HepG2 (cell line): ENCODE data around the gene RTEL1. TPM values are rescaled to one million over a fixed set of nuclear protein-coding genes. Genes with fewer than 3 reads are reported as not detected.

Experiments used
- HNRNPK ChIP-seq: fragments of 200-400 bp; formaldehyde crosslinking; IDR thresholded peaks from 2 replicates; pipeline ENCODE4 v1.6.1; 2018; ENCODE audit warnings: low read length, low read depth, moderate library complexity, mild to moderate bottlenecking; ENCODE audit not compliant: poor library complexity, severe bottlenecking
- KLF12 ChIP-seq: sonication (generic); formaldehyde crosslinking; IDR thresholded peaks from 2 replicates; pipeline ENCODE4 v1.4.0; 2020; ENCODE audit warnings: missing genetic modification reagents, borderline replicate concordance
- POLR2G ChIP-seq: fragments of 200-400 bp; formaldehyde crosslinking; IDR thresholded peaks from 2 replicates; pipeline ENCODE4 v1.6.1; 2018; ENCODE audit warnings: mild to moderate bottlenecking, low read depth, low read length, moderate library complexity
- TEAD2 ChIP-seq: sonication (generic); formaldehyde crosslinking; IDR thresholded peaks from 2 replicates; pipeline ENCODE4 v1.9.0; 2021; ENCODE audit warnings: missing genetic modification reagents
- ZFP82 ChIP-seq: sonication (generic); formaldehyde crosslinking; IDR thresholded peaks from 2 replicates; pipeline ENCODE4 v1.5.1; 2020; ENCODE audit warnings: mild to moderate bottlenecking, missing genetic modification reagents, borderline replicate concordance
- ZFP90 ChIP-seq: sonication (generic); formaldehyde crosslinking; IDR thresholded peaks from 2 replicates; pipeline ENCODE4 v1.8.0; 2022; ENCODE audit warnings: missing genetic modification reagents, mild to moderate bottlenecking, inconsistent platforms, borderline replicate concordance
- ZNF256 ChIP-seq: sonication (generic); formaldehyde crosslinking; conservative IDR thresholded peaks from 2 replicates; pipeline ENCODE4 v1.4.0; 2020; ENCODE audit warnings: missing genetic modification reagents
- ZNF546 ChIP-seq: sonication (generic); formaldehyde crosslinking; conservative IDR thresholded peaks from 2 replicates; pipeline ENCODE4 v1.8.1; 2023; ENCODE audit warnings: mild to moderate bottlenecking, missing genetic modification reagents
- polyA plus RNA-seq, 8 experiments: library from polyadenylated mRNA; depleted of rRNA in 3 of 8; stranded (reverse) in 7 of 8; unstranded in 1 of 8; fragments of >200 nt; fragmentation: Illumina TruSeq in 4 of 8; extraction: Trizol in 4 of 8; gene quantifications; 2 replicates each; pipeline versions ENCODE4 v1.2.1 to v1.2.3, GENCODE V29; 2011 to 2016; ENCODE audit warnings: low read depth in 4 of 8, missing spikeins in 1 of 8, mixed read lengths in 1 of 8; ENCODE audit not compliant: insufficient read depth in 1 of 8
- total RNA-seq, 5 experiments: library from RNA; depleted of rRNA; stranded (reverse); fragments of >200 nt; fragmentation: Illumina TruSeq; extraction: Trizol; gene quantifications; 2 replicates each; pipeline ENCODE4 v1.2.3, GENCODE V29; 2016; ENCODE audit warnings: low read depth in 1 of 5
- TF ChIP-seq, protein P1 (sequence below), 2 experiments: sonication (generic) in 1 of 2; formaldehyde crosslinking in 1 of 2; IDR thresholded peaks; 2 replicates each; pipeline versions ENCODE4 v1.4.0 to v1.6.1; 2016 to 2020; ENCODE audit warnings: borderline replicate concordance in 1 of 2, low read depth in 1 of 2, mild to moderate bottlenecking in 1 of 2, missing genetic modification reagents in 1 of 2
- TF ChIP-seq, protein P2 (sequence below): sonication (generic); formaldehyde crosslinking; IDR thresholded peaks from 2 replicates; pipeline ENCODE4 v1.8.1; 2023; ENCODE audit warnings: mild to moderate bottlenecking, inconsistent platforms, moderate library complexity, missing genetic modification reagents, borderline replicate concordance
- TF ChIP-seq, protein P3 (sequence below): sonication (generic); formaldehyde crosslinking; IDR thresholded peaks from 2 replicates; pipeline ENCODE4 v1.5.0; 2020; ENCODE audit warnings: missing genetic modification reagents
- TF ChIP-seq, protein P4 (sequence below): sonication (generic); formaldehyde crosslinking; IDR thresholded peaks from 2 replicates; pipeline ENCODE4 v1.4.0; 2020; ENCODE audit warnings: missing genetic modification reagents
- TF ChIP-seq, protein P5 (sequence below): sonication (generic); formaldehyde crosslinking; IDR thresholded peaks from 2 replicates; pipeline ENCODE4 v1.4.0; 2020; ENCODE audit warnings: missing genetic modification reagents
- TF ChIP-seq, protein P6 (sequence below): sonication (generic); formaldehyde crosslinking; IDR thresholded peaks from 2 replicates; pipeline ENCODE4 v1.4.0; 2020; ENCODE audit warnings: missing genetic modification reagents; ENCODE audit errors: not compliant biosample characterization

The RTEL1 gene
- total and polyA plus RNA-seq, 2 of the 13 experiments (the other 11 are each of a cell fraction or from before 2014, with no cell fraction given): 21.8 to 36.4 TPM

DNA sequence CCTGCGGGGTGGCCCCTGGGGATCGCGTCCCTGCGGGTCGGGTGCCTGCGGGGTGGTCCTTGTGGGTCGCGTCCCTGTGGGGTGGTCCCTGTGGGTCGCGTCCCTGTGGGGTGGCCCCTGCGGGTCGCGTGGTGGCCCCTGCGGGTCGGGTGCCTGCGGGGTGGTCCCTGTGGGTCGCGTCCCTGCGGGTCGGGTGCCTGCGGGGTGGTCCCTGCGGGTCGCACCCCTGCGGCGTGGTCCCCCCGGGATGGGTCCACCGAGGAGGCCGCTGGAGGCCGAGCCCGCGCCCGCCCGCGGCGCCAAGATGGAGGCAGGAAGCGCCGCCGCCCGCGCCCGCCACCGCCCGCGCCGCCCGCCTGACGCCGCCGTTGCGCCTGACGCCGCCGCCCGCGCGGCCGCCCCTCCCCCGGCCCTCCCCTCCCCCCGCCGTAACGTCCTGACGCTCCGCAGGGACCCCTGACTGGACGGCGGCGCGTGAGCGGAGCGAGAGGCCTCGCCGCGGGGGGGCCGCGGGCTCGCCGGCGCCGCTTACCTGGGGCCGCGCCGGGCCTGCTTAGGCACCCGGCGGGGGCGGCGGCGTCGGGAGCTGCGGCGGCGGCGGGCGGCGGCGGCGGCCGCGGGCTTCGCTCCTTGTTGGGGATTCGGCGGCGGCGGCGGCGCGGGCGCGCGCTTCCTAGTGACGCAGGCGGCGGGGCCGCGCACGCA, 31.5 kb upstream of the RTEL1 start, which contains the start of gene GMEB2 (continued):
- TF ChIP-seq, protein P1, sequence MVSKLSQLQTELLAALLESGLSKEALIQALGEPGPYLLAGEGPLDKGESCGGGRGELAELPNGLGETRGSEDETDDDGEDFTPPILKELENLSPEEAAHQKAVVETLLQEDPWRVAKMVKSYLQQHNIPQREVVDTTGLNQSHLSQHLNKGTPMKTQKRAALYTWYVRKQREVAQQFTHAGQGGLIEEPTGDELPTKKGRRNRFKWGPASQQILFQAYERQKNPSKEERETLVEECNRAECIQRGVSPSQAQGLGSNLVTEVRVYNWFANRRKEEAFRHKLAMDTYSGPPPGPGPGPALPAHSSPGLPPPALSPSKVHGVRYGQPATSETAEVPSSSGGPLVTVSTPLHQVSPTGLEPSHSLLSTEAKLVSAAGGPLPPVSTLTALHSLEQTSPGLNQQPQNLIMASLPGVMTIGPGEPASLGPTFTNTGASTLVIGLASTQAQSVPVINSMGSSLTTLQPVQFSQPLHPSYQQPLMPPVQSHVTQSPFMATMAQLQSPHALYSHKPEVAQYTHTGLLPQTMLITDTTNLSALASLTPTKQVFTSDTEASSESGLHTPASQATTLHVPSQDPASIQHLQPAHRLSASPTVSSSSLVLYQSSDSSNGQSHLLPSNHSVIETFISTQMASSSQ (IDR thresholded peaks at IDR 0.05; ENCODE audit: low read depth): no peak
- TF ChIP-seq, protein P1 (CRISPR knock-in tag; IDR thresholded peaks at IDR 0.05; ENCODE audit: borderline replicate concordance): no peak
- peak; percentile 85 for TF ChIP-seq ZFP90 (CRISPR knock-in tag)
- TF ChIP-seq ZFP82 (CRISPR knock-in tag): 0 out of 2 replicates have a peak, but pooled peaks have one; percentile 7
- 0 out of 2 replicates have a peak, but pooled peaks have one; percentile 83 for TF ChIP-seq ZNF546 (CRISPR knock-in tag)
- peak; percentile 55; the same call in 1 of the 2 replicates for TF ChIP-seq KLF12 (CRISPR knock-in tag)
- no peak for TF ChIP-seq TEAD2 (CRISPR knock-in tag)
- TF ChIP-seq, protein P2, sequence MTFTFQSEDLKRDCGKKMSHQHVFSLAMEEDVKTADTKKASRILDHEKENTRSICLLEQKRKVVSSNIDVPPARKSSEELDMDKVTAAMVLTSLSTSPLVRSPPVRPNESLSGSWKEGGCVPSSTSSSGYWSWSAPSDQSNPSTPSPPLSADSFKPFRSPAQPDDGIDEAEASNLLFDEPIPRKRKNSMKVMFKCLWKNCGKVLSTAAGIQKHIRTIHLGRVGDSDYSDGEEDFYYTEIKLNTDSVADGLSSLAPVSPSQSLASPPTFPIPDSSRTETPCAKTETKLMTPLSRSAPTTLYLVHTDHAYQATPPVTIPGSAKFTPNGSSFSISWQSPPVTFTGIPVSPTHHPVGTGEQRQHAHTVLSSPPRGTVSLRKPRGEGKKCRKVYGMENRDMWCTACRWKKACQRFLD: peak; percentile 40; the same call in 1 of the 2 replicates
- TF ChIP-seq, protein P3, sequence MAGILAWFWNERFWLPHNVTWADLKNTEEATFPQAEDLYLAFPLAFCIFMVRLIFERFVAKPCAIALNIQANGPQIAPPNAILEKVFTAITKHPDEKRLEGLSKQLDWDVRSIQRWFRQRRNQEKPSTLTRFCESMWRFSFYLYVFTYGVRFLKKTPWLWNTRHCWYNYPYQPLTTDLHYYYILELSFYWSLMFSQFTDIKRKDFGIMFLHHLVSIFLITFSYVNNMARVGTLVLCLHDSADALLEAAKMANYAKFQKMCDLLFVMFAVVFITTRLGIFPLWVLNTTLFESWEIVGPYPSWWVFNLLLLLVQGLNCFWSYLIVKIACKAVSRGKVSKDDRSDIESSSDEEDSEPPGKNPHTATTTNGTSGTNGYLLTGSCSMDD (CRISPR knock-in tag): peak; percentile 54; the same call in 1 of the 2 replicates
- TF ChIP-seq, protein P4, sequence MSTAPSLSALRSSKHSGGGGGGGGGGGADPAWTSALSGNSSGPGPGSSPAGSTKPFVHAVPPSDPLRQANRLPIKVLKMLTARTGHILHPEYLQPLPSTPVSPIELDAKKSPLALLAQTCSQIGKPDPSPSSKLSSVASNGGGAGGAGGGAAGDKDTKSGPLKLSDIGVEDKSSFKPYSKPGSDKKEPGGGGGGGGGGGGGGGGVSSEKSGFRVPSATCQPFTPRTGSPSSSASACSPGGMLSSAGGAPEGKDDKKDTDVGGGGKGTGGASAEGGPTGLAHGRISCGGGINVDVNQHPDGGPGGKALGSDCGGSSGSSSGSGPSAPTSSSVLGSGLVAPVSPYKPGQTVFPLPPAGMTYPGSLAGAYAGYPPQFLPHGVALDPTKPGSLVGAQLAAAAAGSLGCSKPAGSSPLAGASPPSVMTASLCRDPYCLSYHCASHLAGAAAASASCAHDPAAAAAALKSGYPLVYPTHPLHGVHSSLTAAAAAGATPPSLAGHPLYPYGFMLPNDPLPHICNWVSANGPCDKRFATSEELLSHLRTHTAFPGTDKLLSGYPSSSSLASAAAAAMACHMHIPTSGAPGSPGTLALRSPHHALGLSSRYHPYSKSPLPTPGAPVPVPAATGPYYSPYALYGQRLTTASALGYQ: peak; percentile 70; the same call in 1 of the 2 replicates
- TF ChIP-seq ZNF256 (CRISPR knock-in tag): no peak; the same call in 1 of the 2 replicates
- TF ChIP-seq, protein P5, sequence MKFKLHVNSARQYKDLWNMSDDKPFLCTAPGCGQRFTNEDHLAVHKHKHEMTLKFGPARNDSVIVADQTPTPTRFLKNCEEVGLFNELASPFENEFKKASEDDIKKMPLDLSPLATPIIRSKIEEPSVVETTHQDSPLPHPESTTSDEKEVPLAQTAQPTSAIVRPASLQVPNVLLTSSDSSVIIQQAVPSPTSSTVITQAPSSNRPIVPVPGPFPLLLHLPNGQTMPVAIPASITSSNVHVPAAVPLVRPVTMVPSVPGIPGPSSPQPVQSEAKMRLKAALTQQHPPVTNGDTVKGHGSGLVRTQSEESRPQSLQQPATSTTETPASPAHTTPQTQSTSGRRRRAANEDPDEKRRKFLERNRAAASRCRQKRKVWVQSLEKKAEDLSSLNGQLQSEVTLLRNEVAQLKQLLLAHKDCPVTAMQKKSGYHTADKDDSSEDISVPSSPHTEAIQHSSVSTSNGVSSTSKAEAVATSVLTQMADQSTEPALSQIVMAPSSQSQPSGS (CRISPR knock-in tag): peak; percentile 63
- peak; percentile 52 for TF ChIP-seq HNRNPK
- TF ChIP-seq POLR2G: peak; percentile 53
- TF ChIP-seq, protein P6, sequence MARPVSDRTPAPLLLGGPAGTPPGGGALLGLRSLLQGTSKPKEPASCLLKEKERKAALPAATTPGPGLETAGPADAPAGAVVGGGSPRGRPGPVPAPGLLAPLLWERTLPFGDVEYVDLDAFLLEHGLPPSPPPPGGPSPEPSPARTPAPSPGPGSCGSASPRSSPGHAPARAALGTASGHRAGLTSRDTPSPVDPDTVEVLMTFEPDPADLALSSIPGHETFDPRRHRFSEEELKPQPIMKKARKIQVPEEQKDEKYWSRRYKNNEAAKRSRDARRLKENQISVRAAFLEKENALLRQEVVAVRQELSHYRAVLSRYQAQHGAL (CRISPR knock-in tag): peak; percentile 72
